NCI-H1092 treated with DMSO at 0.1 percent for 48 hours (cell line): ENCODE data around the gene VEGFA.

ENCODE experiments used
- DNase-seq: peaks from one replicate; lab custom pipeline; 2025; lab: John Stamatoyannopoulos, UW

The VEGFA gene

GRCh38 chr6:43772681-43773049 is 2.7 kb downstream of the VEGFA start:
- peak; percentile 11 for DNase-seq

GRCh38 chr6:43773050-43773979 is 3.3 kb downstream of the VEGFA start:
- peak; percentile 11 for DNase-seq

- DNase-seq = no peak
Observed at GRCh38 chr6:43773980-43774775, 4.2 kb downstream of the VEGFA start.

- peak; percentile 18 for DNase-seq
Observed at GRCh38 chr6:43774776-43775534, 4.9 kb downstream of the VEGFA start.

- DNase-seq = no peak
Observed at GRCh38 chr6:43775535-43775885, 5.5 kb downstream of the VEGFA start.

GRCh38 chr6:43776115-43776798 is 6.2 kb downstream of the VEGFA start:
- no peak for DNase-seq

GRCh38 chr6:43776799-43777776 is 7.1 kb downstream of the VEGFA start:
- no peak for DNase-seq

- DNase-seq = no peak
Observed at GRCh38 chr6:43778131-43778855, 8.3 kb downstream of the VEGFA start.

GRCh38 chr6:43778976-43779851 is 9.2 kb downstream of the VEGFA start:
- no peak for DNase-seq

- DNase-seq = no peak
Observed at GRCh38 chr6:43779852-43780236, 9.8 kb downstream of the VEGFA start.

GRCh38 chr6:43780293-43780692 is 10.3 kb downstream of the VEGFA start:
- DNase-seq = no peak

GRCh38 chr6:43780941-43781928 is 11.2 kb downstream of the VEGFA start:
- no peak for DNase-seq

GRCh38 chr6:43781941-43782704 is 12.1 kb downstream of the VEGFA start:
- no peak for DNase-seq

GRCh38 chr6:43782764-43783513 is 12.9 kb downstream of the VEGFA start:
- DNase-seq = no peak

GRCh38 chr6:43784049-43784855 is 14.2 kb downstream of the VEGFA start:
- no peak for DNase-seq
